CD4-positive, alpha-beta T cell (primary cell): ENCODE measurements around the gene MFAP2. TPM values are rescaled to one million over a fixed set of nuclear protein-coding genes. Genes with fewer than 3 reads are reported as not detected.
"Not testable (repeated sequence)": the region's sequence is repeated elsewhere in the genome, so short reads cannot be mapped to it uniquely, and the experiment has no call there.

ENCODE experiments used
- ATAC-seq: fragments of 200-7000 bp; cut with Tn5 transposase; one replicate; pipeline ENCODE4 v1.10.0; 2022; ENCODE audit warnings: mild to moderate bottlenecking; ENCODE audit not compliant: poor library complexity
- CTCF ChIA-PET: fragments of 350-600 bp; sonication (Branson Sonifier 250); formaldehyde crosslinking; loops from one replicate; lab custom pipeline; 2021; ENCODE audit warnings: antibody characterized with exemption, inconsistent platforms; lab: Charles Lee
- POLR2A ChIA-PET: fragments of 350-600 bp; sonication (Branson Sonifier 250); formaldehyde crosslinking; loops from one replicate; lab custom pipeline; 2021; ENCODE audit warnings: antibody characterized with exemption, inconsistent platforms; lab: Charles Lee
- DNase-seq, 14 experiments: peaks; one replicate each; pipeline ENCODE4 v3.0.0-alpha.2; 2013 to 2020; ENCODE audit warnings: mixed read lengths in 2 of 14
- H3K27ac ChIP-seq, 2 donors: one replicate each; pipeline versions ENCODE4 v1.5.1 to v1.7.0; 2013; ENCODE audit warnings: low read length in 2 of 2, low read depth in 1 of 2, mild to moderate bottlenecking in 1 of 2
- H3K27me3 ChIP-seq, 2 experiments: 1 replicate in 1 of 2; 2 replicates in 1 of 2; pipeline versions ENCODE4 v1.6.1 to v1.7.0; 2013; ENCODE audit warnings: low read length in 2 of 2, control low read depth in 1 of 2, mild to moderate bottlenecking in 1 of 2, moderate library complexity in 1 of 2; ENCODE audit not compliant: insufficient read depth in 2 of 2, control insufficient read depth in 1 of 2
- H3K36me3 ChIP-seq: one replicate; pipeline ENCODE4 v1.6.1; 2013; ENCODE audit warnings: low read length, control low read depth; ENCODE audit not compliant: insufficient read depth
- H3K4me1 ChIP-seq: one replicate; pipeline ENCODE4 v1.6.1; 2013; ENCODE audit warnings: low read length, control low read depth; ENCODE audit not compliant: insufficient read depth
- H3K4me3 ChIP-seq: one replicate; pipeline ENCODE4 v1.5.1; 2013; ENCODE audit warnings: mild to moderate bottlenecking, low read length, moderate library complexity
- H3K9me3 ChIP-seq, 2 experiments: 1 replicate in 1 of 2; 2 replicates in 1 of 2; pipeline versions ENCODE4 v1.6.1 to v1.7.0; 2013; ENCODE audit warnings: low read length in 2 of 2, mild to moderate bottlenecking in 2 of 2, control low read depth in 1 of 2, moderate library complexity in 1 of 2; ENCODE audit not compliant: control insufficient read depth in 1 of 2, insufficient read depth in 1 of 2
- H3K27ac Mint-ChIP-seq: one replicate; pipeline ENCODE4 v1.8.0; 2020; ENCODE audit warnings: mixed read lengths
- H3K27me3 Mint-ChIP-seq: one replicate; pipeline ENCODE4 v1.8.0; 2021; ENCODE audit warnings: mixed read lengths
- H3K36me3 Mint-ChIP-seq: one replicate; pipeline ENCODE4 v1.8.0; 2021; ENCODE audit warnings: low read depth, mixed read lengths
- H3K4me1 Mint-ChIP-seq: one replicate; pipeline ENCODE4 v1.8.0; 2021; ENCODE audit warnings: low read depth, mixed read lengths
- H3K4me3 Mint-ChIP-seq: one replicate; pipeline ENCODE4 v1.8.0; 2020; ENCODE audit warnings: mild to moderate bottlenecking, mixed read lengths
- H3K9me3 Mint-ChIP-seq: one replicate; pipeline ENCODE4 v1.8.0; 2020; ENCODE audit warnings: mixed read lengths
- CTCF ChIP-seq: fragments of 200-600 bp; IDR thresholded peaks from one replicate; pipeline ENCODE4 v1.8.0; 2022; ENCODE audit warnings: antibody characterized with exemption, mild to moderate bottlenecking
- intact Hi-C, 2 experiments: fragments of 100-400 bp; cut with DNase I in 1 of 2; cut with micrococcal nuclease in 1 of 2; formaldehyde crosslinking; loops; one replicate each; pipeline versions ENCODE4 v1.15.1 to v1.9.0; 2023 to 2025; cut with DNase I, micrococcal nuclease
- total RNA-seq, 174 experiments: library from RNA in 2 of 174; stranded (reverse) in 2 of 174; gene quantifications; one replicate each; pipeline ENCODE4 v1.2.3 and lab custom pipeline; 2021 to 2026

MFAP2 gene
- total RNA-seq, 2 experiments from 2014 or later, result not detected

- H3K4me1 ChIP-seq, result peaks cover 7% of the 10 kb centered on the region
- TF ChIP-seq CTCF, result no peak
- Mint-ChIP-seq H3K27me3 (no peaks in the 10 kb centered on the region), H3K36me3 (peaks cover 4% of the 10 kb centered on the region), H3K4me3 (no peak overlapping the region), H3K27ac (no peak overlapping the region), H3K4me1 (peaks cover 4% of the 10 kb centered on the region), H3K9me3 (no peaks in the 10 kb centered on the region)
- no peaks in the 10 kb centered on the region for H3K9me3 ChIP-seq
- peaks cover 7% of the 10 kb centered on the region for H3K36me3 ChIP-seq
- intact Hi-C loops, result loop anchor here in 1 of 2 experiments (5.0 to 10.0 kb wide), 2 partner anchors 230 to 283 kb away; no protein-coding TSS in a partner anchor
- ATAC-seq (no peak), DNase-seq (no peak)
- CTCF ChIA-PET, result no interaction called here
- no peak overlapping the region for H3K27ac ChIP-seq
- H3K27me3 ChIP-seq, result no peaks in the 10 kb centered on the region
- no peak overlapping the region for H3K4me3 ChIP-seq
- POLR2A ChIA-PET, result no interaction called here
Measured at GRCh38 chr1:16954579-16954978, 25.8 kb downstream of the MFAP2 start.

GRCh38 chr1:16952376-16952775 is 28.0 kb downstream of the MFAP2 start:
- H3K9me3 Mint-ChIP-seq, result not testable (repeated sequence)

GRCh38 chr1:16949026-16949425 is 31.4 kb downstream of the MFAP2 start:
- H3K36me3 Mint-ChIP-seq, result peaks cover 24% of the 10 kb centered on the region
- POLR2A ChIA-PET, CTCF ChIA-PET, H3K27me3 ChIP-seq, intact Hi-C loops, DNase-seq, H3K9me3 ChIP-seq, H3K27me3 Mint-ChIP-seq, ATAC-seq, H3K4me3 Mint-ChIP-seq, H3K4me1 ChIP-seq, H3K27ac ChIP-seq, H3K27ac Mint-ChIP-seq, H3K4me1 Mint-ChIP-seq, H3K4me3 ChIP-seq, H3K9me3 Mint-ChIP-seq: not testable (repeated sequence)
- H3K36me3 ChIP-seq, result peaks cover 11% of the 10 kb centered on the region

More at GRCh38 chr1:16952376-16952775, 28.0 kb downstream of the MFAP2 start:
- POLR2A ChIA-PET, result interaction anchor here (0.9 to 1.5 kb wide), 7 partner anchors 9 to 340 kb away, joined by 3 to 7 read pairs (median 4); no protein-coding TSS in a partner anchor
- H3K9me3 ChIP-seq, H3K36me3 ChIP-seq, H3K27ac Mint-ChIP-seq, H3K36me3 Mint-ChIP-seq, H3K4me3 Mint-ChIP-seq, H3K4me1 ChIP-seq, H3K27ac ChIP-seq, H3K27me3 ChIP-seq, H3K4me3 ChIP-seq, H3K4me1 Mint-ChIP-seq, ATAC-seq, DNase-seq, H3K27me3 Mint-ChIP-seq: not testable (repeated sequence)
- intact Hi-C loops, result loop anchor here in 1 of 2 experiments (5.0 to 10.0 kb wide), 2 partner anchors 228 to 285 kb away; no protein-coding TSS in a partner anchor
- CTCF ChIA-PET, result interaction anchor here (0.6 to 2.0 kb wide), 8 partner anchors 8 to 106 kb away, joined by 3 to 24 read pairs (median 3); no protein-coding TSS in a partner anchor

GRCh38 chr1:16948282-16948891 is 32.0 kb downstream of the MFAP2 start:
- ATAC-seq, H3K9me3 Mint-ChIP-seq, H3K4me1 ChIP-seq, H3K27me3 ChIP-seq, H3K27ac ChIP-seq, H3K9me3 ChIP-seq, POLR2A ChIA-PET, H3K4me1 Mint-ChIP-seq, DNase-seq, CTCF ChIA-PET, H3K4me3 ChIP-seq, H3K4me3 Mint-ChIP-seq, intact Hi-C loops, H3K27ac Mint-ChIP-seq, H3K27me3 Mint-ChIP-seq: not testable (repeated sequence)
- H3K36me3 Mint-ChIP-seq, result peaks cover 30% of the 10 kb centered on the region
- H3K36me3 ChIP-seq, result peaks cover 17% of the 10 kb centered on the region
